Mesenchymal stem cell (in vitro differentiated cells and primary cell): ENCODE measurements around the gene RGP1.

Experiments used
- DNase-seq: peaks from one replicate; pipeline ENCODE4 v3.0.0-alpha.2; 2013
- H2AFZ ChIP-seq: one replicate; pipeline ENCODE4 v1.6.1; 2013; ENCODE audit warnings: low read depth, mild to moderate bottlenecking, control low read depth, inconsistent platforms, low read length, moderate library complexity
- H2AK5ac ChIP-seq: 2 replicates; pipeline ENCODE4 v1.6.1; 2013; ENCODE audit warnings: low read length, moderate library complexity, mild to moderate bottlenecking, inconsistent platforms; ENCODE audit not compliant: severe bottlenecking
- H2BK120ac ChIP-seq: one replicate; pipeline ENCODE4 v1.6.1; 2013; ENCODE audit warnings: low read depth, mild to moderate bottlenecking, inconsistent platforms, low read length, moderate library complexity
- H2BK12ac ChIP-seq, 2 experiments: one replicate each; pipeline ENCODE4 v1.6.1; 2013; ENCODE audit warnings: inconsistent platforms in 2 of 2, low read length in 2 of 2, mild to moderate bottlenecking in 2 of 2, moderate library complexity in 2 of 2, control low read depth in 1 of 2
- H2BK15ac ChIP-seq: one replicate; pipeline ENCODE4 v1.6.1; 2013; ENCODE audit warnings: mild to moderate bottlenecking, low read depth, inconsistent platforms; ENCODE audit not compliant: poor library complexity, severe bottlenecking
- H2BK5ac ChIP-seq: 2 replicates; pipeline ENCODE4 v1.6.1; 2013; ENCODE audit warnings: low read depth, mild to moderate bottlenecking, low read length, control low read depth, inconsistent platforms; ENCODE audit not compliant: poor library complexity, severe bottlenecking
- H3K14ac ChIP-seq, 2 experiments: one replicate each; pipeline ENCODE4 v1.6.1; 2013; ENCODE audit warnings: inconsistent platforms in 2 of 2, low read length in 2 of 2, control low read depth in 1 of 2, mild to moderate bottlenecking in 1 of 2, moderate library complexity in 1 of 2
- H3K18ac ChIP-seq, 2 experiments: one replicate each; pipeline ENCODE4 v1.6.1; 2013; ENCODE audit warnings: inconsistent platforms in 2 of 2, low read length in 2 of 2, control low read depth in 1 of 2, low read depth in 1 of 2, mild to moderate bottlenecking in 1 of 2
- H3K23ac ChIP-seq, 2 experiments: one replicate each; pipeline ENCODE4 v1.6.1; 2013; ENCODE audit warnings: inconsistent platforms in 2 of 2, low read length in 2 of 2, mild to moderate bottlenecking in 2 of 2, moderate library complexity in 2 of 2, control low read depth in 1 of 2
- H3K27ac ChIP-seq: 2 replicates; pipeline ENCODE4 v1.5.1; 2013; ENCODE audit warnings: mild to moderate bottlenecking, moderate library complexity, low read length, control low read depth, inconsistent platforms; ENCODE audit not compliant: poor library complexity, severe bottlenecking
- H3K27me3 ChIP-seq, 2 experiments: 2 replicates each; pipeline versions ENCODE4 v1.6.1 to v1.7.0; 2013; ENCODE audit warnings: low read length in 2 of 2, mild to moderate bottlenecking in 2 of 2, moderate library complexity in 2 of 2, control low read depth in 1 of 2, inconsistent platforms in 1 of 2; ENCODE audit not compliant: control insufficient read depth in 1 of 2, insufficient read depth in 1 of 2
- H3K36me3 ChIP-seq, 2 experiments: 2 replicates each; pipeline versions ENCODE4 v1.6.1 to v1.7.0; 2013; ENCODE audit warnings: low read length in 2 of 2, control low read depth in 1 of 2, inconsistent platforms in 1 of 2, low read depth in 1 of 2, mild to moderate bottlenecking in 1 of 2; ENCODE audit not compliant: insufficient read depth in 2 of 2, control insufficient read depth in 1 of 2
- H3K4ac ChIP-seq, 2 experiments: one replicate each; pipeline ENCODE4 v1.6.1; 2013; ENCODE audit warnings: inconsistent platforms in 2 of 2, low read length in 2 of 2, mild to moderate bottlenecking in 2 of 2, moderate library complexity in 2 of 2, control low read depth in 1 of 2, low read depth in 1 of 2
- H3K4me1 ChIP-seq: 2 replicates; pipeline ENCODE4 v1.6.1; 2013; ENCODE audit warnings: low read depth, low read length, control low read depth; ENCODE audit not compliant: control insufficient read depth, insufficient read depth
- H3K4me2 ChIP-seq: 2 replicates; pipeline ENCODE4 v1.6.1; 2013; ENCODE audit warnings: low read length, mild to moderate bottlenecking, inconsistent platforms; ENCODE audit not compliant: poor library complexity, severe bottlenecking
- H3K4me3 ChIP-seq, 2 experiments: 2 replicates each; pipeline versions ENCODE4 v1.5.1 to v1.7.0; 2013; ENCODE audit warnings: low read length in 2 of 2, mild to moderate bottlenecking in 2 of 2, control low read depth in 1 of 2, low read depth in 1 of 2; ENCODE audit not compliant: insufficient read depth in 1 of 2
- H3K79me1 ChIP-seq: replicated peaks from 2 replicates; pipeline ENCODE4 v1.6.1; 2013; ENCODE audit warnings: mild to moderate bottlenecking, control low read depth, low read length, inconsistent platforms; ENCODE audit not compliant: poor library complexity, severe bottlenecking
- H3K9ac ChIP-seq: 2 replicates; pipeline ENCODE4 v1.7.0; 2013; ENCODE audit warnings: mild to moderate bottlenecking, low read length, moderate library complexity
- H3K9me3 ChIP-seq: 2 replicates; pipeline ENCODE4 v1.7.0; 2013; ENCODE audit warnings: mild to moderate bottlenecking, low read length; ENCODE audit not compliant: control insufficient read depth
- H4K8ac ChIP-seq: one replicate; pipeline ENCODE4 v1.6.1; 2013; ENCODE audit warnings: inconsistent platforms, mild to moderate bottlenecking, low read length, moderate library complexity
- H4K91ac ChIP-seq: one replicate; pipeline ENCODE4 v1.6.1; 2013; ENCODE audit warnings: mild to moderate bottlenecking, low read length, inconsistent platforms
- WGBS: methylation state at CpG from one replicate; pipeline ENCODE4 v1.1.7; 2013; ENCODE audit warnings: mixed read lengths; 5-methylcytosine and 5-hydroxymethylcytosine counted together

The RGP1 gene

DNA sequence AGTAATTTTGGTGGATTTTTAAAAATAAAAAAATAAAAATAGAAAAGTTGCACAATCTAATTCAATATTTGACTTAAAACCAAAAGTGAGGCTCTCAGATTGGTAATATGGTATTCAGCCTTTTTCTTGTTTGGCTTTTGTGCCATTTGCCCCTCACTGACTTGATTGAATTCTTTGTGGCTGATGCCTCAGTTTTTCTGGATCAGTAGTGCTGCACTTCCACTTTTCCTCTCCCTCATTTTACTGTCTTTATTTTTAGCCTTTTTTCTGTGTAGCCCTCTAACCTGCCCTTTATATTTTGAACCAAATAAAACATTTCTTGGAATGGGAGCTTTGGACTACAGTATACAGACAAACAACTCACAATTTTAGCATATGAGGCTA lies 8.8 kb downstream of the RGP1 start:
- Histone ChIP-seq H3K4ac (no peak overlapping the region), H3K4me2 (no peak overlapping the region)
- no peak for DNase-seq

GRCh38 chr9:35758475-35759050 lies 9.5 kb downstream of the RGP1 start:
- H3K4me3 ChIP-seq: no peak overlapping the region
- H2AFZ ChIP-seq: no peak overlapping the region
- H3K79me1 ChIP-seq: peaks cover 16% of the 10 kb centered on the region
- H3K23ac ChIP-seq: no peak overlapping the region
- no peak overlapping the region for H2BK5ac ChIP-seq
- no peak overlapping the region for H3K27ac ChIP-seq
- H3K27me3 ChIP-seq: no peaks in the 10 kb centered on the region
- H4K8ac ChIP-seq: no peak overlapping the region
- no peak overlapping the region for H3K4me2 ChIP-seq
- no peak overlapping the region for H3K4ac ChIP-seq
- H2BK120ac ChIP-seq: no peak overlapping the region
- H3K9me3 ChIP-seq: no peaks in the 10 kb centered on the region
- peaks cover 10 to 19% of the 10 kb centered on the region in 2 experiments for H3K36me3 ChIP-seq
- H2BK15ac ChIP-seq: no peak overlapping the region
- H3K9ac ChIP-seq: no peak overlapping the region
- no peak for DNase-seq
- WGBS: 72% methylated on average over 3 of the region's 3 CpGs
- H3K14ac ChIP-seq: no peak overlapping the region
- no peak overlapping the region for H3K18ac ChIP-seq
- no peak overlapping the region for H2AK5ac ChIP-seq
- peaks cover 24% of the 10 kb centered on the region for H3K4me1 ChIP-seq
- no peak overlapping the region for H2BK12ac ChIP-seq
- no peak overlapping the region for H4K91ac ChIP-seq

More for the DNA sequence above, 8.8 kb downstream of the RGP1 start:
- H3K27me3 ChIP-seq: no peaks in the 10 kb centered on the region
- no peak overlapping the region for H2BK12ac ChIP-seq
- H2AFZ ChIP-seq: no peak overlapping the region
- H3K14ac ChIP-seq: no peak overlapping the region
- H3K9ac ChIP-seq: no peak overlapping the region
- no peak overlapping the region for H2BK120ac ChIP-seq
- no peak overlapping the region for H4K8ac ChIP-seq
- no peaks in the 10 kb centered on the region for H3K9me3 ChIP-seq
- peak overlapping the region; percentile 46 for H3K27ac ChIP-seq
- no peak overlapping the region for H2AK5ac ChIP-seq
- no peak overlapping the region for H2BK15ac ChIP-seq
- H3K4me3 ChIP-seq: no peak overlapping the region
- H4K91ac ChIP-seq: no peak overlapping the region
- H3K79me1 ChIP-seq: peaks cover 18% of the 10 kb centered on the region
- no peak overlapping the region for H3K23ac ChIP-seq
- H3K18ac ChIP-seq: no peak overlapping the region
- H2BK5ac ChIP-seq: no peak overlapping the region
- peaks cover 17 to 26% of the 10 kb centered on the region in 2 experiments for H3K36me3 ChIP-seq
- H3K4me1 ChIP-seq: peaks cover 28% of the 10 kb centered on the region

- 96% methylated on average over 4 of the region's 4 CpGs for WGBS
- peaks cover 6% of the 10 kb centered on the region in 2 experiments for H3K36me3 ChIP-seq
- no peak overlapping the region for H3K14ac ChIP-seq
- H3K4me3 ChIP-seq: no peak overlapping the region
- H2AK5ac ChIP-seq: no peak overlapping the region
- DNase-seq: no peak
- H3K4ac ChIP-seq: no peak overlapping the region
- H4K8ac ChIP-seq: no peak overlapping the region
- no peak overlapping the region for H3K18ac ChIP-seq
- H3K79me1 ChIP-seq: peaks cover 16% of the 10 kb centered on the region
- H3K23ac ChIP-seq: no peak overlapping the region
- no peak overlapping the region for H2BK120ac ChIP-seq
- no peak overlapping the region for H2BK12ac ChIP-seq
- no peak overlapping the region for H3K27ac ChIP-seq
- no peak overlapping the region for H2AFZ ChIP-seq
- H3K4me2 ChIP-seq: no peak overlapping the region
- no peak overlapping the region for H4K91ac ChIP-seq
- peaks cover 13% of the 10 kb centered on the region for H3K4me1 ChIP-seq
- no peak overlapping the region for H3K9ac ChIP-seq
- no peak overlapping the region for H2BK15ac ChIP-seq
- no peaks in the 10 kb centered on the region for H3K9me3 ChIP-seq
- no peaks in the 10 kb centered on the region for H3K27me3 ChIP-seq
- no peak overlapping the region for H2BK5ac ChIP-seq
Observed at GRCh38 chr9:35759795-35760194, 10.7 kb downstream of the RGP1 start.

GRCh38 chr9:35760651-35761050 lies 11.6 kb downstream of the RGP1 start:
- Histone ChIP-seq H3K4ac (no peak overlapping the region), H2BK5ac (no peak overlapping the region), H3K36me3 (peaks cover 0 to under 1% of the 10 kb centered on the region in 2 experiments), H3K4me3 (no peak overlapping the region), H3K14ac (no peak overlapping the region), H2AFZ (no peak overlapping the region), H2BK15ac (no peak overlapping the region), H4K8ac (no peak overlapping the region), H2BK12ac (no peak overlapping the region), H3K27me3 (no peaks in the 10 kb centered on the region), H4K91ac (no peak overlapping the region), H3K4me1 (peaks cover 12% of the 10 kb centered on the region), H3K4me2 (no peak overlapping the region), H3K79me1 (peaks cover 13% of the 10 kb centered on the region), H2AK5ac (no peak overlapping the region), H3K9me3 (no peaks in the 10 kb centered on the region), H3K23ac (no peak overlapping the region), H3K18ac (no peak overlapping the region), H3K27ac (peak overlapping the region; percentile 56), H2BK120ac (no peak overlapping the region), H3K9ac (no peak overlapping the region)
- DNase-seq: no peak
- 96% methylated on average over 2 of the region's 2 CpGs for WGBS
